HepG2 (cell line): ENCODE results near the gene HTR4. TPM values are rescaled to one million over a fixed set of nuclear protein-coding genes. Genes with fewer than 3 reads are reported as not detected.

Experiments
- ATAC-seq: fragments of 200-7000 bp; cut with Tn5 transposase; 3 replicates; pipeline ENCODE4 v1.9.1; 2020; ENCODE audit warnings: mild to moderate bottlenecking, moderate library complexity
- BruUV-seq: library from RNA; stranded (reverse); fragments of 400-500 nt; replicated peaks from 2 replicates; lab custom pipeline; 2021; lab: Mats Ljungman, UMichigan
- CTCF ChIA-PET: fragments of 300-600 bp; formaldehyde crosslinking; extraction: SDS; loops from one replicate; lab custom pipeline; 2021; ENCODE audit warnings: low total read pairs, inconsistent platforms, low intra/inter-chr PET ratio; lab: Yijun Ruan, JAX
- POLR2A ChIA-PET: fragments of 350-600 bp; sonication (Branson Sonifier 250); formaldehyde crosslinking; loops from one replicate; lab custom pipeline; 2020; ENCODE audit warnings: antibody characterized with exemption, inconsistent platforms; lab: Yijun Ruan, JAX
- DNase-seq: peaks from one replicate; pipeline ENCODE4 v3.0.0-alpha.2; 2015; ENCODE audit warnings: low spot score
- FAIRE-seq: peaks from 3 replicates; lab custom pipeline; 2011; peaks lifted over from hg19 to GRCh38; lab: Jason Lieb, UNC
- H2AFZ ChIP-seq: one replicate; pipeline ENCODE4 v1.6.1; 2011; ENCODE audit warnings: low read length, inconsistent platforms
- H3K27ac ChIP-seq: fragments of 300-600 bp; 3 replicates; pipeline ENCODE4 v1.8.0; 2011; ENCODE audit warnings: mixed run types, mild to moderate bottlenecking, mixed read lengths, low read length, inconsistent platforms; ENCODE audit not compliant: insufficient read depth; ENCODE audit errors: extremely low read length
- H3K27me3 ChIP-seq, 2 experiments: fragments of 200-600 bp in 1 of 2; 2 replicates in 1 of 2; 3 replicates in 1 of 2; pipeline versions ENCODE4 v1.6.0 to v1.8.0; 2011; ENCODE audit warnings: low read length in 2 of 2, mild to moderate bottlenecking in 2 of 2, moderate library complexity in 2 of 2, inconsistent platforms in 1 of 2; ENCODE audit not compliant: insufficient read depth in 2 of 2, control insufficient read depth in 1 of 2
- H3K36me3 ChIP-seq, 2 experiments: fragments of 200-600 bp in 1 of 2; replicated peaks in 1 of 2; 2 replicates in 1 of 2; 3 replicates in 1 of 2; pipeline versions ENCODE4 v1.5.1 to v1.8.0; 2011; ENCODE audit warnings: low read length in 2 of 2, inconsistent platforms in 1 of 2; ENCODE audit not compliant: insufficient read depth in 2 of 2, control insufficient read depth in 1 of 2
- H3K4me1 ChIP-seq: 2 replicates; pipeline ENCODE4 v1.5.1; 2012; ENCODE audit warnings: low read length, inconsistent platforms; ENCODE audit not compliant: insufficient read depth
- H3K4me2 ChIP-seq: 2 replicates; pipeline ENCODE4 v1.6.0; 2011; ENCODE audit warnings: low read depth, low read length, inconsistent platforms
- H3K4me3 ChIP-seq, 3 experiments: fragments of 200-600 bp in 1 of 3; sonication (generic), shearing (Covaris generic) in 1 of 3; replicated peaks in 1 of 3; 2 replicates each; pipeline ENCODE4 v1.5.1; 2011 to 2016; ENCODE audit warnings: low read length in 3 of 3, inconsistent platforms in 2 of 3, low read depth in 2 of 3, mild to moderate bottlenecking in 2 of 3, control low read depth in 1 of 3, mixed read lengths in 1 of 3; ENCODE audit not compliant: insufficient read depth in 1 of 3
- H3K79me2 ChIP-seq: one replicate; pipeline ENCODE4 v1.6.1; 2011; ENCODE audit warnings: low read length, inconsistent platforms; ENCODE audit not compliant: insufficient read depth
- H3K9ac ChIP-seq: 2 replicates; pipeline ENCODE4 v1.6.0; 2011; ENCODE audit warnings: mild to moderate bottlenecking, low read depth, low read length, inconsistent platforms; ENCODE audit not compliant: insufficient read depth
- H3K9me3 ChIP-seq: 2 replicates; pipeline ENCODE4 v1.5.1; 2012; ENCODE audit warnings: mild to moderate bottlenecking, low read length
- H4K20me1 ChIP-seq: 2 replicates; pipeline ENCODE4 v1.6.0; 2011; ENCODE audit warnings: inconsistent platforms, mild to moderate bottlenecking, low read length, moderate library complexity; ENCODE audit not compliant: insufficient read depth
- AHDC1 ChIP-seq: sonication (generic); formaldehyde crosslinking; IDR thresholded peaks from 2 replicates; pipeline ENCODE4 v1.5.1; 2020; ENCODE audit warnings: mild to moderate bottlenecking, missing genetic modification reagents, borderline replicate concordance
- HOXA3 ChIP-seq: sonication (generic); formaldehyde crosslinking; IDR thresholded peaks from 2 replicates; pipeline ENCODE4 v1.5.0; 2020; ENCODE audit warnings: missing genetic modification reagents
- LBX2 ChIP-seq: sonication (generic); formaldehyde crosslinking; IDR thresholded peaks from 2 replicates; pipeline ENCODE4 v1.5.0; 2020; ENCODE audit warnings: missing genetic modification reagents, mild to moderate bottlenecking, borderline replicate concordance
- MAF1 ChIP-seq: sonication (generic); formaldehyde crosslinking; IDR thresholded peaks from 2 replicates; pipeline ENCODE4 v1.5.0; 2020; ENCODE audit warnings: missing genetic modification reagents, borderline replicate concordance
- MLX ChIP-seq: IDR thresholded peaks from 2 replicates; pipeline ENCODE4 v1.6.1; 2016
- ZBTB14 ChIP-seq: sonication (generic); formaldehyde crosslinking; IDR thresholded peaks from 2 replicates; pipeline ENCODE4 v1.4.0; 2020; ENCODE audit warnings: missing genetic modification reagents
- ZIK1 ChIP-seq: sonication (generic); formaldehyde crosslinking; IDR thresholded peaks from 2 replicates; pipeline ENCODE4 v1.5.0; 2020; ENCODE audit warnings: mild to moderate bottlenecking, low read depth, missing genetic modification reagents, borderline replicate concordance
- ZNF281 ChIP-seq: sonication (generic); formaldehyde crosslinking; IDR thresholded peaks from 2 replicates; pipeline ENCODE4 v1.4.0; 2020; ENCODE audit warnings: missing genetic modification reagents, borderline replicate concordance
- ZNF547 ChIP-seq: sonication (generic); formaldehyde crosslinking; IDR thresholded peaks from 2 replicates; pipeline ENCODE4 v1.5.1; 2020; ENCODE audit warnings: mild to moderate bottlenecking, missing genetic modification reagents
- ZNF670 ChIP-seq: sonication (generic); formaldehyde crosslinking; IDR thresholded peaks from 2 replicates; pipeline ENCODE4 v1.8.0; 2022; ENCODE audit warnings: mild to moderate bottlenecking, missing genetic modification reagents, borderline replicate concordance
- WGBS: methylation state at CpG from one replicate; pipeline ENCODE4 v1.1.6; 2017; ENCODE audit warnings: low lambda C conversion rate; 5-methylcytosine and 5-hydroxymethylcytosine counted together
- in situ Hi-C: cut with HindIII; loops from 2 replicates; pipeline ENCODE4 v1.10.0; 2017; ENCODE audit warnings: low pct_unique_long_range_greater_than_20kb; ENCODE audit not compliant: extremely low pct_ligation_motif_present
- intact Hi-C: fragments of 100-400 bp; cut with micrococcal nuclease; formaldehyde crosslinking; loops from one replicate; pipeline ENCODE4 v1.10.0; 2022; ENCODE audit not compliant: unreplicated experiment
- polyA plus RNA-seq, 8 experiments: library from polyadenylated mRNA; depleted of rRNA in 3 of 8; stranded (reverse) in 7 of 8; unstranded in 1 of 8; fragments of >200 nt; fragmentation: Illumina TruSeq in 4 of 8; extraction: Trizol in 4 of 8; gene quantifications; 2 replicates each; pipeline versions ENCODE4 v1.2.1 to v1.2.3, GENCODE V29; 2011 to 2016; ENCODE audit warnings: low read depth in 4 of 8, missing spikeins in 1 of 8, mixed read lengths in 1 of 8; ENCODE audit not compliant: insufficient read depth in 1 of 8
- total RNA-seq, 5 experiments: library from RNA; depleted of rRNA; stranded (reverse); fragments of >200 nt; fragmentation: Illumina TruSeq; extraction: Trizol; gene quantifications; 2 replicates each; pipeline ENCODE4 v1.2.3, GENCODE V29; 2016; ENCODE audit warnings: low read depth in 1 of 5

Gene HTR4
- total and polyA plus RNA-seq, 2 of the 13 experiments (the other 11 are each of a cell fraction or from before 2014, with no cell fraction given) = not detected

- Histone ChIP-seq H3K9ac (no peak overlapping the region), H3K36me3 (no peaks in the 10 kb centered on the region), H3K79me2 (no peaks in the 10 kb centered on the region), H3K4me2 (no peak overlapping the region), H3K27me3 (no peaks in the 10 kb centered on the region), H2AFZ (no peak overlapping the region), H3K4me3 (no peak overlapping the region), H4K20me1 (no peaks in the 10 kb centered on the region), H3K27ac (no peak overlapping the region), H3K4me1 (no peaks in the 10 kb centered on the region), H3K9me3 (no peaks in the 10 kb centered on the region)
- in situ Hi-C loops = no loop called here
- ATAC-seq (no peak), FAIRE-seq (no peak), DNase-seq (no peak)
- intact Hi-C loops = no loop called here
- ChIA-PET CTCF (no interaction called here), POLR2A (no interaction called here)
- 0% methylated on average over 2 of the region's 2 CpGs for WGBS
- BruUV-seq = no TSS peak
- TF ChIP-seq MAF1 (CRISPR knock-in tag) = no peak
- no peak for TF ChIP-seq LBX2 (CRISPR knock-in tag)
- no peak for TF ChIP-seq ZNF281
- no peak for TF ChIP-seq ZNF670 (CRISPR knock-in tag)
- TF ChIP-seq HOXA3 (CRISPR knock-in tag) = no peak
- no peak for TF ChIP-seq ZNF547
- TF ChIP-seq ZIK1 = no peak
- TF ChIP-seq AHDC1 = no peak
- no peak for TF ChIP-seq MLX (CRISPR knock-in tag)
- TF ChIP-seq ZBTB14 (CRISPR knock-in tag) = no peak
Observed at GRCh38 chr5:148659641-148660345, 5.5 kb upstream of the HTR4 start.
